HepG2 (cell line): ENCODE measurements around the gene TRIAP1. TPM values are rescaled to one million over a fixed set of nuclear protein-coding genes. Genes with fewer than 3 reads are reported as not detected.

Experiments
- CEBPB ChIP-seq: IDR thresholded peaks from 2 replicates; pipeline ENCODE4 v1.6.1; 2011; ENCODE audit warnings: low read depth, low read length, improper control_type of control experiment, borderline replicate concordance
- FOXA1 ChIP-seq, 2 experiments: fragments of 450-650 bp in 1 of 2; sonication (generic) in 1 of 2; formaldehyde crosslinking in 1 of 2; IDR thresholded peaks; 2 replicates each; pipeline versions ENCODE4 v1.4.0 to v1.6.1; 2016 to 2020; ENCODE audit warnings: missing genetic modification reagents in 1 of 2
- HDAC2 ChIP-seq: sonication (generic); formaldehyde crosslinking; IDR thresholded peaks from 2 replicates; pipeline ENCODE4 v1.4.0; 2020; ENCODE audit warnings: missing genetic modification reagents
- HNRNPK ChIP-seq: fragments of 200-400 bp; formaldehyde crosslinking; IDR thresholded peaks from 2 replicates; pipeline ENCODE4 v1.6.1; 2018; ENCODE audit warnings: low read length, low read depth, moderate library complexity, mild to moderate bottlenecking; ENCODE audit not compliant: poor library complexity, severe bottlenecking
- KDM2A ChIP-seq: sonication (generic); formaldehyde crosslinking; IDR thresholded peaks from 2 replicates; pipeline ENCODE4 v1.4.0; 2020; ENCODE audit warnings: low read depth, missing genetic modification reagents, borderline replicate concordance
- MTA1 ChIP-seq: sonication (generic); formaldehyde crosslinking; IDR thresholded peaks from 2 replicates; pipeline ENCODE4 v1.4.0; 2020; ENCODE audit warnings: missing genetic modification reagents, mild to moderate bottlenecking, borderline replicate concordance
- NCOR1 ChIP-seq: fragments of 200-600 bp; sonication (generic); IDR thresholded peaks from 2 replicates; pipeline ENCODE4 v1.7.0; 2017; ENCODE audit warnings: antibody characterized with exemption, low read length, borderline replicate concordance
- SP2 ChIP-seq: sonication (generic); formaldehyde crosslinking; IDR thresholded peaks from 2 replicates; pipeline ENCODE4 v1.5.1; 2020; ENCODE audit warnings: mild to moderate bottlenecking, missing genetic modification reagents
- ZKSCAN5 ChIP-seq: sonication (generic); formaldehyde crosslinking; IDR thresholded peaks from 2 replicates; pipeline ENCODE4 v1.5.1; 2020; ENCODE audit warnings: mild to moderate bottlenecking, missing genetic modification reagents
- ZNF143 ChIP-seq: sonication (generic); formaldehyde crosslinking; IDR thresholded peaks from 2 replicates; pipeline ENCODE4 v1.4.0; 2020; ENCODE audit warnings: missing genetic modification reagents
- ZNF720 ChIP-seq: sonication (generic); formaldehyde crosslinking; IDR thresholded peaks from 2 replicates; pipeline ENCODE4 v1.4.0; 2020; ENCODE audit warnings: missing genetic modification reagents
- polyA plus RNA-seq, 8 experiments: library from polyadenylated mRNA; depleted of rRNA in 3 of 8; stranded (reverse) in 7 of 8; unstranded in 1 of 8; fragments of >200 nt; fragmentation: Illumina TruSeq in 4 of 8; extraction: Trizol in 4 of 8; gene quantifications; 2 replicates each; pipeline versions ENCODE4 v1.2.1 to v1.2.3, GENCODE V29; 2011 to 2016; ENCODE audit warnings: low read depth in 4 of 8, missing spikeins in 1 of 8, mixed read lengths in 1 of 8; ENCODE audit not compliant: insufficient read depth in 1 of 8
- total RNA-seq, 5 experiments: library from RNA; depleted of rRNA; stranded (reverse); fragments of >200 nt; fragmentation: Illumina TruSeq; extraction: Trizol; gene quantifications; 2 replicates each; pipeline ENCODE4 v1.2.3, GENCODE V29; 2016; ENCODE audit warnings: low read depth in 1 of 5
- TF ChIP-seq, protein P1 (sequence below): sonication (generic); formaldehyde crosslinking; IDR thresholded peaks from 2 replicates; pipeline ENCODE4 v1.5.0; 2020; ENCODE audit warnings: mild to moderate bottlenecking, missing genetic modification reagents, borderline replicate concordance
- TF ChIP-seq, protein P2 (sequence below): sonication (generic); formaldehyde crosslinking; IDR thresholded peaks from 2 replicates; pipeline ENCODE4 v1.9.0; 2021; ENCODE audit warnings: missing genetic modification reagents, mild to moderate bottlenecking, borderline replicate concordance

TRIAP1 gene
- total and polyA plus RNA-seq, 2 of the 13 experiments (the other 11 are each of a cell fraction or from before 2014, with no cell fraction given) = 55.0 to 117 TPM

DNA sequence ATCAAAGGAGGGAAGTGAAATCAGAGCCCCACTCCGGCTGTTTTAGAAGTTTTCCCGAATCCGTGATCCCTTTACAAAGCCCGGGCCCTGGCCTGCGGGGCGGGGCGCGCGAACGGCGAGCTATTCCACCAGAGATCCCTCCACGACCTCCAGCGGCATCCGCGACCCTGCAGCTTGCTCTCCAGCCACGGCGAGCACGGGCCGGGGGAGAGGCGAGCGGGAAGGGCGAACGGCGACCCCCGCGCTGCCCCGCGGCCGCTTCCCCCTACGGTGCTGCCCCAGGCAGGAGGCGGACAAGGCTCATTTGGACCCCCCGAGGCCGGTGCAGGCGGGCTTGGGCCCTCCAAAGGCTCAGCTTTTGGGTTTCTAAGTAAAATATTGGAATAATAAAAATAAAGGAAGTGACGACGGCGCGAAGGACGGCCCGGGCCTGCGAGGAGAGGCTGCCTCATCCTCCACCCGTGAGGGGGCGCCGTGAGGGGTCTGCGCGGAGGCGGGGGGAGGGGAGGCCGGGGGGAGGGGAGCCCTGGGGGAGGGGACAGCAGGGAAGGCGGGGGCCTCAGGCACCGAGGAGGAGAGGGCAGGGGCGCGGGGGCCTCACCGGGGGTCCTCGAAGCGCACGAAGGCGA is 22.8 kb upstream of the TRIAP1 start (continued):
- no peak for TF ChIP-seq ZNF720 (CRISPR knock-in tag)
- TF ChIP-seq NCOR1 = no peak
- no peak for TF ChIP-seq ZKSCAN5
- TF ChIP-seq SP2 = no peak
- peak; percentile 63; the same call in 1 of the 2 replicates for TF ChIP-seq KDM2A (CRISPR knock-in tag)
- TF ChIP-seq, protein P1, sequence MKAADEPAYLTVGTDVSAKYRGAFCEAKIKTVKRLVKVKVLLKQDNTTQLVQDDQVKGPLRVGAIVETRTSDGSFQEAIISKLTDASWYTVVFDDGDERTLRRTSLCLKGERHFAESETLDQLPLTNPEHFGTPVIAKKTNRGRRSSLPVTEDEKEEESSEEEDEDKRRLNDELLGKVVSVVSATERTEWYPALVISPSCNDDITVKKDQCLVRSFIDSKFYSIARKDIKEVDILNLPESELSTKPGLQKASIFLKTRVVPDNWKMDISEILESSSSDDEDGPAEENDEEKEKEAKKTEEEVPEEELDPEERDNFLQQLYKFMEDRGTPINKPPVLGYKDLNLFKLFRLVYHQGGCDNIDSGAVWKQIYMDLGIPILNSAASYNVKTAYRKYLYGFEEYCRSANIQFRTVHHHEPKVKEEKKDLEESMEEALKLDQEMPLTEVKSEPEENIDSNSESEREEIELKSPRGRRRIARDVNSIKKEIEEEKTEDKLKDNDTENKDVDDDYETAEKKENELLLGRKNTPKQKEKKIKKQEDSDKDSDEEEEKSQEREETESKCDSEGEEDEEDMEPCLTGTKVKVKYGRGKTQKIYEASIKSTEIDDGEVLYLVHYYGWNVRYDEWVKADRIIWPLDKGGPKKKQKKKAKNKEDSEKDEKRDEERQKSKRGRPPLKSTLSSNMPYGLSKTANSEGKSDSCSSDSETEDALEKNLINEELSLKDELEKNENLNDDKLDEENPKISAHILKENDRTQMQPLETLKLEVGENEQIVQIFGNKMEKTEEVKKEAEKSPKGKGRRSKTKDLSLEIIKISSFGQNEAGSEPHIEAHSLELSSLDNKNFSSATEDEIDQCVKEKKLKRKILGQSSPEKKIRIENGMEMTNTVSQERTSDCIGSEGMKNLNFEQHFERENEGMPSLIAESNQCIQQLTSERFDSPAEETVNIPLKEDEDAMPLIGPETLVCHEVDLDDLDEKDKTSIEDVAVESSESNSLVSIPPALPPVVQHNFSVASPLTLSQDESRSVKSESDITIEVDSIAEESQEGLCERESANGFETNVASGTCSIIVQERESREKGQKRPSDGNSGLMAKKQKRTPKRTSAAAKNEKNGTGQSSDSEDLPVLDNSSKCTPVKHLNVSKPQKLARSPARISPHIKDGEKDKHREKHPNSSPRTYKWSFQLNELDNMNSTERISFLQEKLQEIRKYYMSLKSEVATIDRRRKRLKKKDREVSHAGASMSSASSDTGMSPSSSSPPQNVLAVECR (CRISPR knock-in tag) = 0 out of 2 replicates have a peak, but pooled peaks have one; percentile 15
- TF ChIP-seq, protein P2, sequence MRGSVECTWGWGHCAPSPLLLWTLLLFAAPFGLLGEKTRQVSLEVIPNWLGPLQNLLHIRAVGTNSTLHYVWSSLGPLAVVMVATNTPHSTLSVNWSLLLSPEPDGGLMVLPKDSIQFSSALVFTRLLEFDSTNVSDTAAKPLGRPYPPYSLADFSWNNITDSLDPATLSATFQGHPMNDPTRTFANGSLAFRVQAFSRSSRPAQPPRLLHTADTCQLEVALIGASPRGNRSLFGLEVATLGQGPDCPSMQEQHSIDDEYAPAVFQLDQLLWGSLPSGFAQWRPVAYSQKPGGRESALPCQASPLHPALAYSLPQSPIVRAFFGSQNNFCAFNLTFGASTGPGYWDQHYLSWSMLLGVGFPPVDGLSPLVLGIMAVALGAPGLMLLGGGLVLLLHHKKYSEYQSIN (CRISPR knock-in tag) = no peak
- TF ChIP-seq HDAC2 (CRISPR knock-in tag) = no peak
- 0 out of 2 replicates have a peak, but pooled peaks have one; percentile 57 for TF ChIP-seq MTA1 (CRISPR knock-in tag)
- TF ChIP-seq ZNF143 (CRISPR knock-in tag) = 0 out of 2 replicates have a peak, but pooled peaks have one; percentile 3
- TF ChIP-seq FOXA1 (IDR thresholded peaks at IDR 0.05) = no peak
- no peak for TF ChIP-seq FOXA1 (CRISPR knock-in tag; IDR thresholded peaks at IDR 0.05)
- no peak for TF ChIP-seq CEBPB
- peak; percentile 41 for TF ChIP-seq HNRNPK
